Hypothalamus (tissue), 51 donors: Measurements from ENCODE around the gene IPMK.
A peak's percentile ranks its signal among the peaks of the same experiment; 100 is the strongest.
"Not testable (repeated sequence)": the region's sequence is repeated elsewhere in the genome, so short reads cannot be mapped to it uniquely, and the experiment has no call there.

Experiments used
- DNase-seq, 51 donors: peaks; one replicate each; lab custom pipeline; 2025; lab: John Stamatoyannopoulos, UW

IPMK gene

GRCh38 chr10:58158806-58159205 lies 108.9 kb downstream of the IPMK start:
- DNase-seq: no peak

- no peak for DNase-seq
These were observed 110.5 kb downstream of the IPMK start for GRCh38 chr10:58157076-58157766.

DNA sequence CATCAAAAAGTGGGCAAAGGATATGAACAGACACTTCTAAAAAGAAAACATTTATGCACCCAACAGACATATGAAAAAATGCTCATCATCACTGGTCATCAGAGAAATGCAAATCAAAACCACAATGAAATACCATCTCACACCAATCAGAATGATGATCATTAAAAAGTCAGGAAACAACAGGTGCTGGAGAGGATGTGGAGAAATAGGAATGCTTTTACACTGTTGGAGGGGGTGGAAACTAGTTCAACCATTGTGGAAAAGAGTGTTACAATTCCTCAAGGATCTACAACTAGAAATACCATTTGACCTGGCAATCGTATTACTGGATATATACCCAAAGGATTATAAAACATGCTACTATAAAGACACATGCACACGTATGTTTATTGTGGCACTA lies 111.8 kb downstream of the IPMK start:
- not testable (repeated sequence) for DNase-seq

DNA sequence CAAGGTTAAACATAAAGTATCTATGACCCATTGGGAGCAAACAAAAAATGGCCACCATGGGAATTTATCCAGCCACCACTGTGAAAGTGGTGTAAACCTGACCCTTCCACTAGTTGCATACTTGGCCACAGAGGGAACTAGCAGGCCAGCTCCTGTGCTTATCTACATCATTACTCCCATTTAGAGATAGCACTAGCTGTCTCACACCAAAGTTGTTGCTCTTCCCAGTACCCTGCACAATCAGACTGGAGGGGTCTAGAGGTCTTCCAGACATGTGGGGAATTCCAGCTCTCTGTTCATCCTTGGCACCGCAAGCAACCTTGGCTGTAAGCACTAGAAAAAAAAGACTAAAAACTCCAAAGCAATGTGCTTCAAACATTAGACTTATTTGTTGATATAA lies 113.9 kb downstream of the IPMK start:
- DNase-seq: no peak

- DNase-seq: peak in 35 of 51 donors; percentile 1 to 62 (median 29)
These were observed 114.9 kb downstream of the IPMK start for GRCh38 chr10:58152673-58153263.

DNA sequence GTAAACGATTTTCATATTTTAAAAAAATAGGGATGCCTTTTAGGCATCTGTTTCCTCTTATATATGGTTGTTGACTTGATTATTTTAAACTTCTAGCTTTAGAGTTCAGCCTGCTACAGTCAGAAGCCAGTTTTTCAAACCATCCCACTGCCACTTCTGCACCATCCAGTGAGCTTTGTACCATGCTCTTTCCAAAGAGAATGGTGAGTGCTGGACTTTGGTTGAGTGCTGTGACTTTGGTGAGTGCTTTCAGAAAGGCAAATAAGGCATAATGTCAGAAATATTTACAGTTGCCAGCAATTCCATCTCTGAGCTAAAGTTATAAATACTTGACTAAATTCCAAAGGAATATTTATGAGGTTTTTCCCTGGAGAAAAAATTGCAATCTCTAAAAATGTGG lies 117.4 kb downstream of the IPMK start:
- no peak for DNase-seq

DNA sequence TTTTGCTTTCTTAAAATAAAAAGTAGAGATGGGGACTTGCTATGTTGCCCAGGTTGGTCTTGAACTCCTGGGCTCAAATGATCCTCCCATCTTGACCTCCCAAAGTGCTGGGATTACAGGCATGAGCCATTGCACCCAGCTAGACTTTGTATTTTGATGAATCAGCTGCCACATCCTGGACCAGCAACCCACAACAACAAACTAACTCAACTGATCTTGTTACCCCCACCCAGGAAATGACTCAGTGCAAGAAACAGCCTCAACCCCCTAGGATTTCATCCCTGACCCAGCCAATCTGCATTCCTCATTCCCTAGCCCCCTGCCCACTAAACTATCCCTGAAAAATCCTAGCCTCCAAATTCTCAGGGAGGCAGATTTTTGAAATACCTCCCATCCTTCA lies 123.8 kb downstream of the IPMK start:
- no peak for DNase-seq
